SK-N-SH treated with all-trans-retinoic acid at 6 μM for 48 hours (cell line): ENCODE data around the gene DGKH.

ENCODE experiments used
- GLIS3 ChIP-seq: fragments of 250-450 bp; sonication (Bioruptor Pico); IDR thresholded peaks from 2 replicates; pipeline ENCODE4 v1.5.0; 2020; ENCODE audit warnings: mild to moderate bottlenecking, moderate library complexity
- TOX ChIP-seq: fragments of 250-450 bp; sonication (Bioruptor Pico); IDR thresholded peaks from 2 replicates; pipeline ENCODE4 v1.8.0; 2021; ENCODE audit warnings: mild to moderate bottlenecking, moderate library complexity, borderline replicate concordance
- ZC3H10 ChIP-seq: fragments of 250-450 bp; sonication (Bioruptor Pico); IDR thresholded peaks from 2 replicates; pipeline ENCODE4 v1.5.1; 2021; ENCODE audit warnings: mild to moderate bottlenecking, moderate library complexity
- ZFP3 ChIP-seq: fragments of 250-450 bp; sonication (Bioruptor Pico); IDR thresholded peaks from 2 replicates; pipeline ENCODE4 v1.5.0; 2020; ENCODE audit warnings: mild to moderate bottlenecking, moderate library complexity
- ZFP30 ChIP-seq: fragments of 450-650 bp; formaldehyde crosslinking; IDR thresholded peaks from 2 replicates; pipeline ENCODE4 v1.5.0; 2022; ENCODE audit warnings: mild to moderate bottlenecking, moderate library complexity
- ZNF70 ChIP-seq: fragments of 450-650 bp; formaldehyde crosslinking; IDR thresholded peaks from 2 replicates; pipeline ENCODE4 v1.5.0; 2020; ENCODE audit warnings: mild to moderate bottlenecking, moderate library complexity
- TF ChIP-seq, protein P1 (sequence below): fragments of 250-450 bp; sonication (Bioruptor Pico); IDR thresholded peaks from 2 replicates; pipeline ENCODE4 v1.5.1; 2020; ENCODE audit warnings: low read depth, mild to moderate bottlenecking, moderate library complexity

DNA sequence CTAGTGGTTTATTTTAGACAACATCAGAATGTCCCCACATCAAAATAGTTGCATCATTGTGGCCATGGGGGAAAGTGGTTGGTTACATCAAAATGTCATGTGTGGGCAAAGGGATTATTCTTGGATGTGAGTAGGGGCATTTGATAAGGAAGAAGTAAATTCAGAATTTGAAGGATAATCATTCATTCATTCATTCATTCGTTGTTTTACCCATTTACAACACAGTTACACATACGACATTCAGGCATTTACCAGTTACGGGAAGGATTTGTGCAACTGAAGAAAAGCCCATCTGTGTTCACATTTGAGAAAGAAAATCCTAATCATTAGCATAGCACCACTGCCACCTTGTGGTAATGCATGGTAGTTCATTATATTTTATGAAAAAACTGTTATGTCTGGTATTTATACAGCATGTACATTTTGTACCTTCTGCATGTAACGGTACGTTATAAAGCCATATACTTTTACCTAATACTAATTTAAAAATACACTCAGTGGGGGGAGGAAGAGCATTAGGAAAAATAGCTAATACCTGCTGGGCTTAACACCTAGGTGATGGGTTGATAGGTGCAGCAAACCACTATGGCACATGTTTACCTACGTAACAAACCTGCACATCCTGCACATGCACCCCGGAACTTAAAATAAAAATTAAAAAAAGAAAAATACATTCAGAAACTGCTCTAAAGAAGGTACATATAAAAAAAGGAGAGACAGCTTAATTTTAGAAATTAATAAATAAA lies 62.1 kb downstream of the DGKH start:
- TF ChIP-seq ZFP3 (no peak), ZNF70 (CRISPR knock-in tag) (no peak), TOX (CRISPR knock-in tag) (no peak), ZFP30 (CRISPR knock-in tag) (no peak), ZC3H10 (CRISPR knock-in tag) (no peak), GLIS3 (no peak)
- TF ChIP-seq, protein P1, sequence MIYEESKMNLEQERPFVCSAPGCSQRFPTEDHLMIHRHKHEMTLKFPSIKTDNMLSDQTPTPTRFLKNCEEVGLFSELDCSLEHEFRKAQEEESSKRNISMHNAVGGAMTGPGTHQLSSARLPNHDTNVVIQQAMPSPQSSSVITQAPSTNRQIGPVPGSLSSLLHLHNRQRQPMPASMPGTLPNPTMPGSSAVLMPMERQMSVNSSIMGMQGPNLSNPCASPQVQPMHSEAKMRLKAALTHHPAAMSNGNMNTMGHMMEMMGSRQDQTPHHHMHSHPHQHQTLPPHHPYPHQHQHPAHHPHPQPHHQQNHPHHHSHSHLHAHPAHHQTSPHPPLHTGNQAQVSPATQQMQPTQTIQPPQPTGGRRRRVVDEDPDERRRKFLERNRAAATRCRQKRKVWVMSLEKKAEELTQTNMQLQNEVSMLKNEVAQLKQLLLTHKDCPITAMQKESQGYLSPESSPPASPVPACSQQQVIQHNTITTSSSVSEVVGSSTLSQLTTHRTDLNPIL (CRISPR knock-in tag): no peak
